Activated T-helper 2 cell treated with anti-CD3 and anti-CD28 coated beads, Interferon-gamma antibody, Interleukin-2, Interleukin-4, amounts not matched to agents 10 μg/mL and 5 μg/mL and 100 μg/mL, durations not matched to agents 14 hours and 24 hours and 36 hours (primary cell): ENCODE measurements around the gene BICRA. TPM values are rescaled to one million over a fixed set of nuclear protein-coding genes. Genes with fewer than 3 reads are reported as not detected.

ENCODE experiments used
- DNase-seq: peaks from one replicate; pipeline ENCODE4 v3.0.0; 2021; ENCODE audit warnings: low spot score
- H3K27ac Mint-ChIP-seq: one replicate; pipeline ENCODE4 v1.8.0; 2021; ENCODE audit warnings: mixed read lengths
- H3K27me3 Mint-ChIP-seq: one replicate; pipeline ENCODE4 v1.8.0; 2021; ENCODE audit warnings: low read depth, mixed read lengths
- H3K36me3 Mint-ChIP-seq: one replicate; pipeline ENCODE4 v1.8.0; 2021; ENCODE audit warnings: low read depth, mixed read lengths
- H3K4me1 Mint-ChIP-seq: one replicate; pipeline ENCODE4 v1.8.0; 2021; ENCODE audit warnings: low read depth, mixed read lengths
- H3K4me3 Mint-ChIP-seq: one replicate; pipeline ENCODE4 v1.8.0; 2021; ENCODE audit warnings: low read depth, mild to moderate bottlenecking, moderate library complexity, mixed read lengths
- H3K9me3 Mint-ChIP-seq: one replicate; pipeline ENCODE4 v1.8.0; 2021; ENCODE audit warnings: mixed read lengths
- intact Hi-C: fragments of 100-400 bp; cut with micrococcal nuclease; formaldehyde crosslinking; loops from one replicate; pipeline ENCODE4 v1.15.1; 2023
- total RNA-seq: library from RNA; stranded (reverse); gene quantifications from 2 replicates; pipeline ENCODE4 v1.2.3, GENCODE V29; 2022

The BICRA gene
- total RNA-seq, 1 donor from 2014 or later = 12.2 TPM

GRCh38 chr19:47608074-47608918, 638 bp upstream of the BICRA start:
- Mint-ChIP-seq H3K36me3 (peaks cover 10% of the 10 kb centered on the region), H3K9me3 (no peaks in the 10 kb centered on the region), H3K4me1 (peaks cover 24% of the 10 kb centered on the region), H3K4me3 (peak overlapping the region; percentile 78), H3K27me3 (no peaks in the 10 kb centered on the region), H3K27ac (peak overlapping the region; percentile 50)
- intact Hi-C loops = loop anchor here (1.0 to 10.0 kb wide), 4 partner anchors 8 to 333 kb away; partner anchors contain the start of genes INAFM1 and NOP53
- DNase-seq = peak; percentile 94

- Mint-ChIP-seq H3K36me3 (peaks cover 10% of the 10 kb centered on the region), H3K4me3 (peak overlapping the region; percentile 71), H3K27me3 (no peaks in the 10 kb centered on the region), H3K27ac (peak overlapping the region; percentile 49), H3K4me1 (peaks cover 19% of the 10 kb centered on the region), H3K9me3 (no peaks in the 10 kb centered on the region)
- intact Hi-C loops = loop anchor here (2.0 to 10.0 kb wide), 3 partner anchors 91 to 335 kb away; partner anchors contain the start of genes INAFM1 and NOP53
- DNase-seq = peak; percentile 48
These were observed 1.3 kb downstream of the BICRA start for GRCh38 chr19:47609906-47610894.

DNA sequence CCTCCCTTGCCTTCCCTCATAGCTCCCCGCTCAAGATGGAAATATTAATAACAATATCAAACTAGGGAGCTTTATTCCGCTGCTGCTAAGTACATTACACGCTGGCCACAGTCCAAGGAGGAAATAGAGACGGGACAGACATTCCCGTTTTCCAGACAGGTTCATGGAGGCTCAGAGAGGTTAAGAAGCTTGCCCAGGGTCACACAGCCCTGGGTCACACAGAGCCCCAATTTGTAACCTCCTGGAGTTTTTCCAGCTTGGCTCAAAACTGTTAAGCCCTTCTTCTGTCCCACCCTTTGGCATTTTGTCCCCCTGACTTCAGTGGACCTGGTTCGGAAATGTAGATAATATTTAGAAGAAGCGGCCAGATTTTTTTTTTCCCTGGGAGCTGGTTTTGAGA, 2.0 kb downstream of the BICRA start:
- intact Hi-C loops = no loop called here
- H3K4me1 Mint-ChIP-seq = peaks cover 19% of the 10 kb centered on the region

GRCh38 chr19:47613165-47614020, 4.5 kb downstream of the BICRA start:
- peaks cover 4% of the 10 kb centered on the region for H3K36me3 Mint-ChIP-seq
- no peaks in the 10 kb centered on the region for H3K27me3 Mint-ChIP-seq
- no peak for DNase-seq
- no peaks in the 10 kb centered on the region for H3K9me3 Mint-ChIP-seq
- H3K27ac Mint-ChIP-seq = no peak overlapping the region
- H3K4me1 Mint-ChIP-seq = peaks cover 12% of the 10 kb centered on the region
- intact Hi-C loops = no loop called here
- no peak overlapping the region for H3K4me3 Mint-ChIP-seq

More for the DNA sequence above, 2.0 kb downstream of the BICRA start:
- Mint-ChIP-seq H3K4me3 (peak overlapping the region; percentile 71), H3K36me3 (peaks cover 12% of the 10 kb centered on the region), H3K27me3 (no peaks in the 10 kb centered on the region), H3K9me3 (no peaks in the 10 kb centered on the region), H3K27ac (peak overlapping the region; percentile 42)
- no peak for DNase-seq

GRCh38 chr19:47614021-47614295, 5.0 kb downstream of the BICRA start:
- no peaks in the 10 kb centered on the region for H3K27me3 Mint-ChIP-seq
- no peak overlapping the region for H3K4me3 Mint-ChIP-seq
- H3K9me3 Mint-ChIP-seq = no peaks in the 10 kb centered on the region
- peaks cover 12% of the 10 kb centered on the region for H3K4me1 Mint-ChIP-seq
- intact Hi-C loops = no loop called here
- H3K36me3 Mint-ChIP-seq = peaks cover 4% of the 10 kb centered on the region
- H3K27ac Mint-ChIP-seq = no peak overlapping the region
- no peak for DNase-seq

DNA sequence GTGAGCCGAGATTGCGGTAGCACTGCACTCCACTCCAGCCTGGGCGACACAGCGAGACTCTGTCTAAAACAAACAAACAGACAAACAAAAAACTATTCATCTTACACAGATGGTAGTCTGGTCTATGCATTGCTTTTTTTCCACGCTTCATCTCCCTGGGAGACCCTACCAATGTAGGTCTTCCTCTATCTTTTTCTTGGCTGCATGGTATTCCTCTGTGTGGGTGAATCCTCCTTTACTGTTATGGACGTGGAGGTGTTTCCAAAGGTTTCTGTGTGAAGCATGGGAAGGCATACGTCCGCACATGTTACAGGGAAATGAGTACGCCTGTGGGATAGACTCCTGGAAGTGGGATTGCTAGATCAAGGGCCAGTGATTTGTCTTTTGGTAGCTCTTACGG, 5.6 kb downstream of the BICRA start:
- Mint-ChIP-seq H3K4me1 (peaks cover 12% of the 10 kb centered on the region), H3K9me3 (no peaks in the 10 kb centered on the region), H3K27me3 (no peaks in the 10 kb centered on the region), H3K4me3 (no peak overlapping the region), H3K36me3 (peaks cover 4% of the 10 kb centered on the region), H3K27ac (no peak overlapping the region)
- intact Hi-C loops = no loop called here
- DNase-seq = no peak

GRCh38 chr19:47615230-47615629, 6.3 kb downstream of the BICRA start:
- no peak for DNase-seq
- Mint-ChIP-seq H3K4me1 (peaks cover 12% of the 10 kb centered on the region), H3K27ac (no peak overlapping the region), H3K27me3 (no peaks in the 10 kb centered on the region), H3K4me3 (no peak overlapping the region), H3K36me3 (peaks cover 4% of the 10 kb centered on the region), H3K9me3 (no peaks in the 10 kb centered on the region)
- intact Hi-C loops = no loop called here

DNA sequence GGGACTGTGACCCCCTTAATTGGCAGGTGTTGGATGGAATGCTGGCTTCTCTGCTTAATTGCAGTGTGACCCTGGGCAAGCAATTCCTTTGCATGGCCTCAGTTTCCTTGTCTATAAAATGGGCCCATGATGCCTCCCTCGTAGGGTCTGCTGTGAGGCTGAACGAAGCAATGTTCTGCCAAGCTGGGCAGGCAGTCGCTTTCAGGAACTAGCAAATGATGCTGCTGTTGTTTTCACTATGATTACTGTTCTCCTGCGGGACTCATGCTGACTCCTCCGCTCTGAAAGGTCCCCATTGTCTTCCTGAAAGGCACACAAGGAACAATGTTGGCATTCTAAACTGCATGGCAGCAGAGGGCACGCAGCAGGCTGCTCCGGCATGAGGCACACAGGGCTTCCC, 6.8 kb downstream of the BICRA start:
- peaks cover 4% of the 10 kb centered on the region for H3K36me3 Mint-ChIP-seq
- intact Hi-C loops = no loop called here

DNA sequence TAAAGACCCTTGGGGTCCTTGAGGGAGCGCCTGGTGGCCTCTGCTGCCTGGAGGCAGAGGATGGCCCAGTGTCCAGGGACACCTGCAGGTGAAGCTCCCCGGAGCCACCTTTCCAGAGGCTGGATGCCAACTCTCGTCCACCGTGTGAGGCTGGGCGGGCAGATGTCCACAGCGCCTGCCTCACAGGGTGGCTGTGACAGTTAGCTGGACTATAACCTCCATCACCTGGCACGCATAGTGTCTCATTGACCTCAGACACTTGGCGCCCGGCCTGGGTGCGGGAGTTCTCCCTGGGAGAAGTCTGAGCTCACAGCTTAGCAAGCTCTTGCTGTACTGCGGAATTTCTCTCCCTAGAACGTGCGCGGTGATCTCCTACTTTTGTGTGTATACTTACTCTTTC, 9.8 kb downstream of the BICRA start:
- no peaks in the 10 kb centered on the region for H3K4me1 Mint-ChIP-seq

More for the DNA sequence above, 6.8 kb downstream of the BICRA start:
- Mint-ChIP-seq H3K27ac (no peak overlapping the region), H3K27me3 (no peaks in the 10 kb centered on the region), H3K4me1 (peaks cover 7% of the 10 kb centered on the region), H3K9me3 (no peaks in the 10 kb centered on the region), H3K4me3 (no peak overlapping the region)
- DNase-seq = no peak

DNA sequence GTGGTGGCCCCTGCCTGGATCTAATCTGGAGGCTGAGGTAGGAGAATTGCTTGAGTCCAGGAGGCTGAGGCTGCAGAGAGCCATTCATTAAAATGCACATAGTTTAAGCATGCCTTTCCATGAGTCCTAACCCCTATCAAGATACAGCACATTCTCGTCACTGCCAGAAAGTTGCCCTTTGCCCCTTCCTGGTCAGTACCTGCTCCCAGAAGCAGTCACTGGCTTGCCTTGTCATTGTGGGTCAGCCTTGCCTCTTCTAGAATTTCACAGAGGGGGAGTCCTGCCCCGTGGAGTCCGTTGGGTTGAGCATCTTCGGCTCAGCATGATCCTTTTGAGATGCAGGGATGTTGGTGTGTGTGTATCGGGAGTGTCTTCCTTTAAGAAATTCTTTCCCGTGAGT, 10.8 kb downstream of the BICRA start:
- H3K27me3 Mint-ChIP-seq = no peaks in the 10 kb centered on the region
- H3K4me1 Mint-ChIP-seq = no peaks in the 10 kb centered on the region
- H3K36me3 Mint-ChIP-seq = peaks cover 2% of the 10 kb centered on the region
- H3K27ac Mint-ChIP-seq = no peak overlapping the region
- no peak overlapping the region for H3K4me3 Mint-ChIP-seq
- intact Hi-C loops = no loop called here
- H3K9me3 Mint-ChIP-seq = no peaks in the 10 kb centered on the region
- DNase-seq = no peak

More for the DNA sequence above, 9.8 kb downstream of the BICRA start:
- intact Hi-C loops = no loop called here
- no peak for DNase-seq
- no peak overlapping the region for H3K4me3 Mint-ChIP-seq
- no peaks in the 10 kb centered on the region for H3K27me3 Mint-ChIP-seq
- H3K36me3 Mint-ChIP-seq = peaks cover 2% of the 10 kb centered on the region
- no peak overlapping the region for H3K27ac Mint-ChIP-seq
- H3K9me3 Mint-ChIP-seq = no peaks in the 10 kb centered on the region

DNA sequence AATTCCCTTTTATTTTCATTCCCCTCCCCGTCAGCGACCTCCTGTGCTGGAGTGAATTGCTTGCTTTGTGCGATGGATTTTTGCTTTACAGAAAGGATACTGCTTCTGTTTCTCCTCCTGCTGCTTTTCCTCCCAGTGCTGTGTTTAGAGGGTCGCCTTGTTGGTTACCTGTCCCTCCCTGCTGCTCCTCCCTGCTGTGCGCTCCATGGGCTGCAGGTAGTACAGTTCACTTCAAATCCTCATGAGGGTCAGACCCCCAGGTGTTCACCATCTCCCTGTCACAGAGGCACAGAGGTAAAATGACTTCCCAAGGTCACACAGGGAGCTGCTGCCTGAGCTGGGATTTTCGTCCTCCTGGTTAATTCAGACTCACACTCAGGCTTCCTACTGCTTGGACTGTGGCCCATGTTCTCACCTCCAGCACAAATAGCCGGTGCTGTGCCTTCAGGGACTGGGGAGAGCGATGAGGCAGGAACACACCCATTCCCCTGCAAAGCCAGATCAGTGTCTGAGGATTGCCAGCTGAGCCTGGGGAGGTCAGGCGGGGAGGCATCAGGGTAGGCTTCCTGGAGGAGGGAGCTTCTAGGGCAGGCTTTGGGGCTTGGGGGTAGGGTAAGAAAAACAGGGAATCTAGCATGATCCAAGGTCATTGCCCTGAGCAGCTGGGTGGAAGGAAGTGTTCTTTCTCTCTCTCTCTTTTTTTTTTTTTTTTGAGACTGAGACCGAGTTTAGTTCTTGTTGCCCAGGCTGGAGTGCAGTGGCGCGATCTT, 14.4 kb downstream of the BICRA start:
- Mint-ChIP-seq H3K4me3 (no peak overlapping the region), H3K36me3 (no peaks in the 10 kb centered on the region), H3K9me3 (no peaks in the 10 kb centered on the region), H3K4me1 (no peaks in the 10 kb centered on the region), H3K27me3 (no peaks in the 10 kb centered on the region), H3K27ac (no peak overlapping the region)
- intact Hi-C loops = no loop called here
- no peak for DNase-seq
